Fibroblast of mammary gland (primary cell): ENCODE results near the gene BCL2L14.

Experiments used
- DNase-seq: peaks from one replicate; pipeline ENCODE4 v3.0.0-alpha.2; 2010; ENCODE audit warnings: low read depth
- H3K4me3 ChIP-seq: 2 replicates; pipeline ENCODE4 v1.5.1; 2011; ENCODE audit warnings: low read depth, mild to moderate bottlenecking, low read length, moderate library complexity; ENCODE audit not compliant: control insufficient read depth
- CTCF ChIP-seq: conservative IDR thresholded peaks from 2 replicates; pipeline ENCODE4 v1.5.1; 2011; ENCODE audit warnings: low read depth, low read length, inconsistent platforms; ENCODE audit not compliant: control insufficient read depth, insufficient read depth

Gene BCL2L14

DNA sequence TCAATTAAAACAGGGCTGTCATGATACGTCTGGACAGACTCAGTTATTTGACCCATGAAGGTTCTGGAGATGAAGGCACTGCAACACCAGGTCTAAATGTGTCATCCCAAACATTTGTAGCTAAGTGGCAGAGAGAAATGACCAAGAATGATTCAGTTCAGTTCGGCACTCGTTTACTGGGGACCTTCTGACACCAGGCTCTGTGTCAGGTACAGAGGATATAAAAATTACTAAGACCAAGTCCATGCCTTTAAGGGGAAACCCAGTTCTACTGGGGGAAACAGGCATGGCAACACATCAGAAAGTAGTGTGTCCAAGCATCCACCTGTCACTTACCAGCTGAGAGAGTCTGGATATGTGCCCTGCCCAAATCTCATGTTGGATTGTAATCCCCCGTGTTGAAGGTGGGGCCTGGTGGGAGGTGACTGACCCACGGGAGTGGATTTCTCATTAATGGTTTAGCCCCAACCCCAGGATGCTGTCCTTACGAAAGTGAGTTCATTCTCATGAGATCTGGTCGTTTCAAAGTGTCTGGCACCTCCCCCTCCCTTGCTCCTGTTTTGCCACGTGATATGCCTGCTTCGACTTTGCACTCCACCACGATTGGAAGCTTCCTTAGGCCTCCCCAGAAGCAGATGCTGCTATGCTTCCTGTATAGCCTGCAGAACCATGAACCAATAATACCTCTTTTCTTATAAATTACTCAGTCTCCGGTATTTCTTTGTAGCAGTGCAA is 41.9 kb upstream of the BCL2L14 start:
- no peak for TF ChIP-seq CTCF
- H3K4me3 ChIP-seq: no peak overlapping the region
- DNase-seq: no peak

- no peak for TF ChIP-seq CTCF
- no peak overlapping the region for H3K4me3 ChIP-seq
- DNase-seq: no peak
Observed at GRCh38 chr12:12029653-12030052, 41.1 kb upstream of the BCL2L14 start.

DNA sequence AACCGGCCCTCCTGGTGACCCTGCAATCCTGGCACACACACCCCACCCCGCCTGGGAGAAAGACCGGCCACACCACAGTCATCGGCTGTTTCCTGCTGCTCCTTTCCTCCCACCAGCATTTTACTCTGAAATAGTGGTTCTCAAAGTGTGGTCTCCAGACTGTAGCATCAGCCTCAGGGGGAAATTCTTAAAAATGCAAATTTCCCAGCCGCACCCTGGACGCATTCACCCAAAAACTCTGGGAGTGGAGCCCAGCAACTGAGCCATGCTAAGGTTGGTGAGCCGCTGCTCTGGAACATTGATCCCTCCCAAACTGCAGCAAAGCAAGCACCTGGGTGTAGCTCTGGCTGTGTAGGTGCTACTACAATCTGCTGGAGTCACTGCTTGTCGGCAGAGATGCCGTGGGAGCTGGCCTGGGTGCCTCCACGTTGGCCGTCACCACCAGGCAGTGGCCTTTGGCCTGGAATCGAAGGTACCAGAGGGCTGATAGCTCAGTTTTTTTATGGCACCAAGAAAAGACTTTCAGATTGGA is 38.4 kb upstream of the BCL2L14 start:
- DNase-seq: no peak
- TF ChIP-seq CTCF: no peak

GRCh38 chr12:12032851-12033797 is 37.6 kb upstream of the BCL2L14 start:
- peak; percentile 93 for TF ChIP-seq CTCF
- DNase-seq: peak; percentile 88
- peak overlapping the region; percentile 52 for H3K4me3 ChIP-seq

More for the DNA sequence above, 38.4 kb upstream of the BCL2L14 start:
- H3K4me3 ChIP-seq: no peak overlapping the region

DNA sequence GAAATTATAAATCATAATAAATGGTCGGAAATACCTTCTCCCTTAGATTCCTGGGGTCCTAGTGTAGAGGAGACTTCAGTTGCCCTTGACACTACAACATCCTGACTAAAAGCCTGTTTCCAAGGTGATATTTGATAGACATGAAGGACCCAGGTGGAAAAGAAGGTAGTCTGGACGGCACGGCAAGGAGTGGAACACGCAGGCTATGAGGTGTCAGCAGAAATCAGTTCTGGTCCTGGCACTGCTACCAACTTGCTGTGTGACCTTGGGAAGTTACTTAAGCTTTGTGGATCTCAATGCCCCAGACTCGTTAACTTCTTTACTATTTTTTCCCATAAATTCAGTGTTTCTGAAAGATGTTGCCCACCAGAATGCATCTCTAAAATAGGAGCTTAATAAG is 36.9 kb upstream of the BCL2L14 start:
- no peak for DNase-seq
- H3K4me3 ChIP-seq: no peak overlapping the region

More for the DNA sequence above, 36.9 kb upstream of the BCL2L14 start:
- no peak for TF ChIP-seq CTCF
